Aorta (tissue), 5 donors: Measurements from ENCODE around the gene CHST3. TPM values are rescaled to one million over a fixed set of nuclear protein-coding genes. Genes with fewer than 3 reads are reported as not detected.

Experiments
- ATAC-seq: fragments of 200-7000 bp; cut with Tn5 transposase; one replicate; pipeline ENCODE4 v1.9.1; 2022; ENCODE audit warnings: moderate library complexity; ENCODE audit not compliant: low FRiP score
- DNase-seq, 2 donors: peaks; one replicate each; pipeline ENCODE4 v3.0.0-alpha.2; 2020
- H3K27ac ChIP-seq, 2 donors: one replicate each; pipeline ENCODE4 v1.5.1; 2013; ENCODE audit warnings: low read length in 2 of 2, mild to moderate bottlenecking in 2 of 2, moderate library complexity in 2 of 2, control low read depth in 1 of 2, inconsistent platforms in 1 of 2, low read depth in 1 of 2
- H3K27me3 ChIP-seq, 2 donors: one replicate each; pipeline ENCODE4 v1.6.1; 2013; ENCODE audit warnings: control low read depth in 1 of 2, low read length in 1 of 2, mild to moderate bottlenecking in 1 of 2, moderate library complexity in 1 of 2; ENCODE audit not compliant: insufficient read depth in 2 of 2, control insufficient read depth in 1 of 2
- H3K36me3 ChIP-seq, 2 donors: one replicate each; pipeline ENCODE4 v1.6.1; 2013; ENCODE audit warnings: control low read depth in 1 of 2, low read length in 1 of 2, mild to moderate bottlenecking in 1 of 2; ENCODE audit not compliant: insufficient read depth in 2 of 2, control insufficient read depth in 1 of 2
- H3K4me1 ChIP-seq, 2 donors: one replicate each; pipeline ENCODE4 v1.6.1; 2013; ENCODE audit warnings: low read length in 2 of 2, control low read depth in 1 of 2, mild to moderate bottlenecking in 1 of 2, moderate library complexity in 1 of 2; ENCODE audit not compliant: insufficient read depth in 2 of 2, control insufficient read depth in 1 of 2
- H3K4me3 ChIP-seq, 2 donors: one replicate each; pipeline ENCODE4 v1.5.1; 2013; ENCODE audit warnings: low read length in 2 of 2, control low read depth in 1 of 2, mild to moderate bottlenecking in 1 of 2
- H3K9me3 ChIP-seq: one replicate; pipeline ENCODE4 v1.6.1; 2013; ENCODE audit warnings: mild to moderate bottlenecking, low read length; ENCODE audit not compliant: control insufficient read depth
- WGBS, 2 donors: extraction: QIAGEN DNeasy Blood & Tissue Kit; methylation state at CpG; one replicate each; pipeline ENCODE4 v1.1.7; 2013; 5-methylcytosine and 5-hydroxymethylcytosine counted together
- intact Hi-C, 2 donors: fragments of 100-400 bp; cut with DNase I; formaldehyde crosslinking; loops; one replicate each; pipeline versions ENCODE4 v1.14.2 to v1.15.0; 2022
- polyA plus RNA-seq, 2 donors: library from polyadenylated mRNA; stranded (reverse); fragments of 200-250 nt; gene quantifications; one replicate each; pipeline ENCODE4 v1.2.3, GENCODE V29; 2013
- total RNA-seq, 2 donors: library from RNA; stranded (reverse); fragmentation: NEBNext Ultra II Directional; extraction: Animal tissue kit (Norgen Biotek cat#: 25700); gene quantifications; one replicate each; pipeline ENCODE4 v1.2.1, GENCODE V29; 2021
- donor health status: healthy with polysubstance abuse.
- donor health status: Bipolar disorder and iron deficiency.
- donor health status: DM: no; HTN: no; CAD: no.
- donor health status: DM: no; HTN: no; CAD: no.
- donor health status: DM: yes; HTN: yes; CAD: no.

Gene CHST3
- total and polyA plus RNA-seq, 4 donors, result 4.1 to 47.9 (median 19.6) TPM

GRCh38 chr10:71927159-71927558, 37.0 kb upstream of the CHST3 start:
- DNase-seq (no peak), ATAC-seq (no peak)
- intact Hi-C loops, result no loop called here
- H3K4me3 ChIP-seq, result no peak overlapping the region
- H3K27me3 ChIP-seq, result no peaks in the 10 kb centered on the region
- H3K27ac ChIP-seq, result no peak overlapping the region
- no peaks in the 10 kb centered on the region for H3K4me1 ChIP-seq
- no peaks in the 10 kb centered on the region for H3K36me3 ChIP-seq
- WGBS, 2 donors, result 77% methylated on average over 4 of the region's 4 CpGs
- no peaks in the 10 kb centered on the region for H3K9me3 ChIP-seq

GRCh38 chr10:71927776-71928592, 36.2 kb upstream of the CHST3 start:
- H3K4me1 ChIP-seq, result no peaks in the 10 kb centered on the region
- no peaks in the 10 kb centered on the region for H3K27me3 ChIP-seq
- H3K9me3 ChIP-seq, result no peaks in the 10 kb centered on the region
- ATAC-seq (no peak), DNase-seq (no peak)
- intact Hi-C loops, result no loop called here
- 76 to 83% methylated on average over 5 of the region's 5 CpGs for WGBS, 2 donors
- H3K4me3 ChIP-seq, result no peak overlapping the region
- H3K36me3 ChIP-seq, result no peaks in the 10 kb centered on the region
- H3K27ac ChIP-seq, result no peak overlapping the region

- DNase-seq, result no peak
- Histone ChIP-seq H3K4me3 (no peak overlapping the region), H3K4me1 (peaks cover 0 to 1% of the 10 kb centered on the region in 2 donors), H3K27ac (no peak overlapping the region), H3K9me3 (peaks cover 1% of the 10 kb centered on the region), H3K36me3 (no peaks in the 10 kb centered on the region), H3K27me3 (no peaks in the 10 kb centered on the region)
- WGBS, 2 donors, result 97 to 100% methylated on average over 1 of the region's 1 CpG
- no peak for ATAC-seq
- intact Hi-C loops, result no loop called here
Measured at GRCh38 chr10:71931295-71931694, 32.9 kb upstream of the CHST3 start.

- Histone ChIP-seq H3K4me1 (peaks cover 0 to 1% of the 10 kb centered on the region in 2 donors), H3K27me3 (no peaks in the 10 kb centered on the region), H3K4me3 (no peak overlapping the region), H3K27ac (no peak overlapping the region), H3K36me3 (no peaks in the 10 kb centered on the region), H3K9me3 (peaks cover 1% of the 10 kb centered on the region)
- WGBS, 2 donors, result 95 to 97% methylated on average over 1 of the region's 1 CpG
- no peak for DNase-seq
- intact Hi-C loops, result no loop called here
- no peak for ATAC-seq
Measured at GRCh38 chr10:71933651-71934050, 30.5 kb upstream of the CHST3 start.

- Histone ChIP-seq H3K27me3 (no peaks in the 10 kb centered on the region), H3K4me3 (no peak overlapping the region), H3K4me1 (peaks cover 0 to 1% of the 10 kb centered on the region in 2 donors), H3K27ac (no peak overlapping the region), H3K36me3 (no peaks in the 10 kb centered on the region), H3K9me3 (peaks cover 4% of the 10 kb centered on the region)
- no peak for DNase-seq
- intact Hi-C loops, result no loop called here
- no peak for ATAC-seq
- WGBS, 2 donors, result 97 to 100% methylated on average over 1 of the region's 1 CpG
Measured at GRCh38 chr10:71938211-71938610, 26.0 kb upstream of the CHST3 start.

- ATAC-seq (no peak), DNase-seq (no peak)
- WGBS, 2 donors, result 92 to 95% methylated on average over 4 of the region's 4 CpGs
- H3K27ac ChIP-seq, result no peak overlapping the region
- H3K4me1 ChIP-seq, result no peaks in the 10 kb centered on the region
- no peak overlapping the region for H3K4me3 ChIP-seq
- no peaks in the 10 kb centered on the region for H3K27me3 ChIP-seq
- H3K36me3 ChIP-seq, result no peaks in the 10 kb centered on the region
- intact Hi-C loops, result no loop called here
- peaks cover 2% of the 10 kb centered on the region for H3K9me3 ChIP-seq
Measured at GRCh38 chr10:71939304-71939703, 24.9 kb upstream of the CHST3 start.

GRCh38 chr10:71939861-71940474, 24.2 kb upstream of the CHST3 start:
- Histone ChIP-seq H3K36me3 (no peaks in the 10 kb centered on the region), H3K4me3 (no peak overlapping the region), H3K4me1 (no peaks in the 10 kb centered on the region), H3K27me3 (no peaks in the 10 kb centered on the region), H3K9me3 (peaks cover 5% of the 10 kb centered on the region), H3K27ac (no peak overlapping the region)
- intact Hi-C loops, result no loop called here
- WGBS, 2 donors, result 92 to 96% methylated on average over 26 of the region's 26 CpGs
- ATAC-seq (no peak), DNase-seq (no peak)

- WGBS, 2 donors, result 80 to 82% methylated on average over 4 of the region's 4 CpGs
- no peaks in the 10 kb centered on the region for H3K4me1 ChIP-seq
- ATAC-seq (no peak), DNase-seq (no peak)
- H3K27ac ChIP-seq, result no peak overlapping the region
- peaks cover 6% of the 10 kb centered on the region for H3K9me3 ChIP-seq
- H3K27me3 ChIP-seq, result no peaks in the 10 kb centered on the region
- H3K36me3 ChIP-seq, result no peaks in the 10 kb centered on the region
- intact Hi-C loops, result no loop called here
- no peak overlapping the region for H3K4me3 ChIP-seq
Measured at GRCh38 chr10:71940752-71941151, 23.4 kb upstream of the CHST3 start.

- WGBS, 2 donors, result 57 to 74% methylated on average over 7 to 8 of the region's 8 CpGs
- no peak for DNase-seq
- intact Hi-C loops, result no loop called here
- Histone ChIP-seq H3K9me3 (peaks cover 9% of the 10 kb centered on the region), H3K36me3 (no peaks in the 10 kb centered on the region), H3K4me1 (no peaks in the 10 kb centered on the region), H3K4me3 (no peak overlapping the region), H3K27me3 (no peaks in the 10 kb centered on the region), H3K27ac (no peak overlapping the region)
- ATAC-seq, result no peak
Measured at GRCh38 chr10:71941318-71941717, 22.9 kb upstream of the CHST3 start.
